Astrocyte (in vitro differentiated cells and primary cell): ENCODE measurements around the gene CACNA1E. TPM values are rescaled to one million over a fixed set of nuclear protein-coding genes. Genes with fewer than 3 reads are reported as not detected.

ENCODE experiments used
- DNase-seq: peaks from one replicate; pipeline ENCODE4 v3.0.0-alpha.2; 2010; ENCODE audit warnings: low read depth
- FAIRE-seq: peaks from 2 replicates; lab custom pipeline; 2011; peaks lifted over from hg19 to GRCh38; lab: Jason Lieb, UNC
- H2AFZ ChIP-seq: 2 replicates; pipeline ENCODE4 v1.6.0; 2012; ENCODE audit warnings: low read depth, low read length, inconsistent platforms
- H3K27ac ChIP-seq: 2 replicates; pipeline ENCODE4 v1.5.1; 2011; ENCODE audit warnings: low read depth, low read length, inconsistent platforms
- H3K27me3 ChIP-seq: 2 replicates; pipeline ENCODE4 v1.6.0; 2011; ENCODE audit warnings: low read length, inconsistent platforms; ENCODE audit not compliant: insufficient read depth
- H3K36me3 ChIP-seq: 2 replicates; pipeline ENCODE4 v1.5.1; 2011; ENCODE audit warnings: low read length, inconsistent platforms; ENCODE audit not compliant: insufficient read depth
- H3K4me1 ChIP-seq: 2 replicates; pipeline ENCODE4 v1.5.1; 2011; ENCODE audit warnings: low read length, inconsistent platforms; ENCODE audit not compliant: insufficient read depth
- H3K4me2 ChIP-seq: 2 replicates; pipeline ENCODE4 v1.6.0; 2012; ENCODE audit warnings: low read length, inconsistent platforms
- H3K4me3 ChIP-seq: 2 replicates; pipeline ENCODE4 v1.5.1; 2011; ENCODE audit warnings: low read depth, mild to moderate bottlenecking, low read length, inconsistent platforms; ENCODE audit not compliant: insufficient read depth
- H3K79me2 ChIP-seq: 2 replicates; pipeline ENCODE4 v1.6.0; 2012; ENCODE audit warnings: mild to moderate bottlenecking, low read length, inconsistent platforms; ENCODE audit not compliant: insufficient read depth
- H3K9ac ChIP-seq: 2 replicates; pipeline ENCODE4 v1.6.0; 2012; ENCODE audit warnings: mild to moderate bottlenecking, low read length, inconsistent platforms
- H3K9me3 ChIP-seq: 2 replicates; pipeline ENCODE4 v1.5.1; 2012; ENCODE audit warnings: low read depth, mild to moderate bottlenecking, low read length, inconsistent platforms; ENCODE audit not compliant: insufficient read depth
- H4K20me1 ChIP-seq: 2 replicates; pipeline ENCODE4 v1.6.0; 2012; ENCODE audit warnings: low read length, inconsistent platforms; ENCODE audit not compliant: insufficient read depth
- H3K27ac Mint-ChIP-seq: one replicate; pipeline ENCODE4 v1.8.0; 2021; ENCODE audit warnings: mild to moderate bottlenecking, mixed read lengths; ENCODE audit not compliant: unreplicated experiment
- H3K27me3 Mint-ChIP-seq: one replicate; pipeline ENCODE4 v1.8.0; 2021; ENCODE audit warnings: low read depth, mixed read lengths; ENCODE audit not compliant: unreplicated experiment
- H3K36me3 Mint-ChIP-seq: one replicate; pipeline ENCODE4 v1.8.0; 2021; ENCODE audit warnings: low read depth, mixed read lengths; ENCODE audit not compliant: unreplicated experiment
- H3K4me1 Mint-ChIP-seq: one replicate; pipeline ENCODE4 v1.8.0; 2021; ENCODE audit warnings: low read depth, mixed read lengths; ENCODE audit not compliant: unreplicated experiment
- H3K4me3 Mint-ChIP-seq: one replicate; pipeline ENCODE4 v1.8.0; 2021; ENCODE audit warnings: mild to moderate bottlenecking, moderate library complexity, mixed read lengths; ENCODE audit not compliant: unreplicated experiment
- H3K9me3 Mint-ChIP-seq: one replicate; pipeline ENCODE4 v1.8.0; 2021; ENCODE audit warnings: mild to moderate bottlenecking, mixed read lengths; ENCODE audit not compliant: unreplicated experiment
- EZH2 ChIP-seq: IDR thresholded peaks from 2 replicates; pipeline ENCODE4 v1.6.1; 2012; ENCODE audit warnings: mild to moderate bottlenecking, low read length, inconsistent platforms; ENCODE audit not compliant: insufficient read depth
- total RNA-seq: library from RNA; stranded (reverse); gene quantifications from 2 replicates; pipeline ENCODE4 v1.2.1, GENCODE V29; 2021
- TF ChIP-seq, protein P1 (sequence below): IDR thresholded peaks from 2 replicates; pipeline ENCODE4 v1.5.1; 2011; ENCODE audit warnings: low read depth, mild to moderate bottlenecking, inconsistent platforms, low read length, moderate library complexity; ENCODE audit not compliant: insufficient read depth

CACNA1E gene
- total RNA-seq, 1 donor from 2014 or later: 0.07 TPM

DNA sequence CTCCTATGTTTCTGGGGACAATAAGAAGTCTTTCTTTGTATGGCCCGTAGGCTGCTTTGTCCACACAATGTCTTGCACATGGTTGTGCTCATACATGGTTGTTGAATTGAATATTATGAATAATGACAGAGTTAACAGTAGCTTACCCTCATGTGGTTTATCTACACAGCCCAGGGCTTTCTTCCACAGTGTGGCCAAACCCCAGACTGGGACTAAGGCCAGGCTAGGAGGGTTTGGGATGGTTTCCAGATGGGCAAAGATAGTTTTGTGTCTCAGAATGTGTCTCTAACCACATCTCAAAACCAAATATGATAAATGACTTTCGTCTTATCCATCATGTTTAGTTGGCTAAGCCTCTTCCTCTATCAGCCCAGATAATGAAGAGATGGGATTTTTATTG lies 65.2 kb downstream of the CACNA1E start:
- Mint-ChIP-seq H3K27me3 (peaks cover 46% of the 10 kb centered on the region), H3K27ac (no peak overlapping the region)
- peak; percentile 27 for DNase-seq

DNA sequence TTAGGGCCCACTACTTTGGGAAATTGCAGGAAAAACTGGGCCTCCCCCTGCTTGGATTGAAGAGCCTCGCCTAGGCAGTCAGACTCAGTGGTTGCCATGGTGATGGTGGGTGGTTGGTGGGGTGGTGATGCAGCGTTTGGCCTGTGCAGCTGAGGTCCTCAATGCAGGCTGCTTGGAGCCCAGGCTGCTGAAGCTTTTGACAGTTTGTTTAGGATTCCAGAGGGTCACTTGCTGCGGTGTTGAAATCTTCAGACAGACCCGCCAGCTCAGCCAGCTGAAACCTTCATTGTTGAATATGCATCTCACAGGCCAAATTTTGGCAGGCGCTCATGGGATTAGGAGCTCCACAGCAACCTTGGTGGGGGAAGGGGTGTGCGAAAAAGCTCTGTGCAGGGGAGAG lies 67.9 kb downstream of the CACNA1E start:
- Histone ChIP-seq H3K9me3 (no peaks in the 10 kb centered on the region), H3K27me3 (no peaks in the 10 kb centered on the region), H3K36me3 (no peaks in the 10 kb centered on the region), H3K27ac (no peak overlapping the region), H3K4me1 (no peaks in the 10 kb centered on the region), H3K4me3 (no peak overlapping the region), H2AFZ (no peak overlapping the region), H4K20me1 (no peaks in the 10 kb centered on the region), H3K9ac (no peak overlapping the region), H3K4me2 (no peak overlapping the region), H3K79me2 (no peaks in the 10 kb centered on the region)
- H3K27ac Mint-ChIP-seq: no peak overlapping the region
- no peak overlapping the region for H3K4me3 Mint-ChIP-seq
- H3K27me3 Mint-ChIP-seq: peaks cover 40% of the 10 kb centered on the region
- TF ChIP-seq, protein P1, sequence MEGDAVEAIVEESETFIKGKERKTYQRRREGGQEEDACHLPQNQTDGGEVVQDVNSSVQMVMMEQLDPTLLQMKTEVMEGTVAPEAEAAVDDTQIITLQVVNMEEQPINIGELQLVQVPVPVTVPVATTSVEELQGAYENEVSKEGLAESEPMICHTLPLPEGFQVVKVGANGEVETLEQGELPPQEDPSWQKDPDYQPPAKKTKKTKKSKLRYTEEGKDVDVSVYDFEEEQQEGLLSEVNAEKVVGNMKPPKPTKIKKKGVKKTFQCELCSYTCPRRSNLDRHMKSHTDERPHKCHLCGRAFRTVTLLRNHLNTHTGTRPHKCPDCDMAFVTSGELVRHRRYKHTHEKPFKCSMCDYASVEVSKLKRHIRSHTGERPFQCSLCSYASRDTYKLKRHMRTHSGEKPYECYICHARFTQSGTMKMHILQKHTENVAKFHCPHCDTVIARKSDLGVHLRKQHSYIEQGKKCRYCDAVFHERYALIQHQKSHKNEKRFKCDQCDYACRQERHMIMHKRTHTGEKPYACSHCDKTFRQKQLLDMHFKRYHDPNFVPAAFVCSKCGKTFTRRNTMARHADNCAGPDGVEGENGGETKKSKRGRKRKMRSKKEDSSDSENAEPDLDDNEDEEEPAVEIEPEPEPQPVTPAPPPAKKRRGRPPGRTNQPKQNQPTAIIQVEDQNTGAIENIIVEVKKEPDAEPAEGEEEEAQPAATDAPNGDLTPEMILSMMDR: no peak
- no peak for TF ChIP-seq EZH2
- no peaks in the 10 kb centered on the region for H3K36me3 Mint-ChIP-seq
- DNase-seq (peak; percentile 23), FAIRE-seq (no peak)
- peaks cover 4% of the 10 kb centered on the region for H3K4me1 Mint-ChIP-seq
- peaks cover 2% of the 10 kb centered on the region for H3K9me3 Mint-ChIP-seq

More for the DNA sequence above, 65.2 kb downstream of the CACNA1E start:
- Histone ChIP-seq H3K9ac (no peak overlapping the region), H2AFZ (no peak overlapping the region), H3K79me2 (no peaks in the 10 kb centered on the region), H4K20me1 (no peaks in the 10 kb centered on the region), H3K27me3 (no peaks in the 10 kb centered on the region), H3K4me2 (no peak overlapping the region), H3K4me3 (no peak overlapping the region), H3K36me3 (no peaks in the 10 kb centered on the region), H3K4me1 (no peaks in the 10 kb centered on the region), H3K27ac (no peak overlapping the region), H3K9me3 (no peaks in the 10 kb centered on the region)
- TF ChIP-seq, protein P1: no peak
- TF ChIP-seq EZH2: no peak
- no peak for FAIRE-seq
- no peaks in the 10 kb centered on the region for H3K36me3 Mint-ChIP-seq
- H3K4me3 Mint-ChIP-seq: no peak overlapping the region
- peaks cover 2% of the 10 kb centered on the region for H3K9me3 Mint-ChIP-seq
- peaks cover 12% of the 10 kb centered on the region for H3K4me1 Mint-ChIP-seq

DNA sequence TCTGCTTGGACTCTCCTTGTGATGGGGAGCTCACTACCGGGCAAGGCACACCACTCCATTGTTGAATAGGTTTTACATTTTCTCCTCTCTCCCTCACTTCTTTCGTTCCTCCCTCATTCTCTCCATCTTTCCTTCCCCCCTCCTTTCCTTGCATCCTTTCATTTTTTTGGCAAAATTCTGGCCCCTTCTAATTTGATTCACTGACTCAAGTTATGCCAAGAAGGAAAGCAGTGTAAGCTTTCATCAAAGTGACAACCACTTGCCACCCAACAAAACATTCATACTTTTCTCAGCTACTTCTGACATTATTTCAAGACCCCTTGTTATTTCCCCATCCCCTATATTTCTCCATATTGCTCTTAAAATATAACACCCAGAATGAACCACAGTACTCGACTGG lies 68.4 kb downstream of the CACNA1E start:
- TF ChIP-seq EZH2: no peak
- TF ChIP-seq, protein P1: no peak
- H3K4me3 Mint-ChIP-seq: no peak overlapping the region
- H3K9me3 Mint-ChIP-seq: peaks cover 2% of the 10 kb centered on the region
- Histone ChIP-seq H3K9me3 (no peaks in the 10 kb centered on the region), H3K4me1 (no peaks in the 10 kb centered on the region), H2AFZ (no peak overlapping the region), H3K36me3 (no peaks in the 10 kb centered on the region), H4K20me1 (no peaks in the 10 kb centered on the region), H3K9ac (no peak overlapping the region), H3K79me2 (no peaks in the 10 kb centered on the region), H3K27ac (no peak overlapping the region), H3K4me2 (no peak overlapping the region), H3K4me3 (no peak overlapping the region), H3K27me3 (no peaks in the 10 kb centered on the region)
- H3K36me3 Mint-ChIP-seq: no peaks in the 10 kb centered on the region
- H3K4me1 Mint-ChIP-seq: no peaks in the 10 kb centered on the region
- no peak overlapping the region for H3K27ac Mint-ChIP-seq
- DNase-seq (no peak), FAIRE-seq (no peak)
- peaks cover 35% of the 10 kb centered on the region for H3K27me3 Mint-ChIP-seq
